Measurements from ENCODE around the gene SHB.

DNA sequence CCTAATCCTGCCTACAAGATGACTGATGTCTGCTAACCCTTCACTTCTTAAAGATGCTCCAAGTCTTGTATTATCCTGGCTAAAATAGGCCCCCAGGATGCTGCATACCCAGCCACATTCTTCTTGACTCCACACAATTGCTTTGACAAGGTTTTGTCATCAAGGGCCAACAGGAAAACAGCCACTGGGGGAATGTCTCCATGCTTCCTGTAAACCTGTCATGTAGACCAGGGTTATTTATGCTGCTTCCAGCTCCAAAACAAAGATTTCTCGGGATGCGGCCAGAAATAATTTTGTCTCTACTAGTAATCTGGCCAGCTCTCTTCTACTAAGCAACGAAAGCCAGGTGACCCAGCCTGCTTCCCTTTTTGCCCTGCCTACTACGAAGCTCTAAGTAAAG lies 53.8 kb downstream of the SHB start:
- TF ChIP-seq, protein P1, sequence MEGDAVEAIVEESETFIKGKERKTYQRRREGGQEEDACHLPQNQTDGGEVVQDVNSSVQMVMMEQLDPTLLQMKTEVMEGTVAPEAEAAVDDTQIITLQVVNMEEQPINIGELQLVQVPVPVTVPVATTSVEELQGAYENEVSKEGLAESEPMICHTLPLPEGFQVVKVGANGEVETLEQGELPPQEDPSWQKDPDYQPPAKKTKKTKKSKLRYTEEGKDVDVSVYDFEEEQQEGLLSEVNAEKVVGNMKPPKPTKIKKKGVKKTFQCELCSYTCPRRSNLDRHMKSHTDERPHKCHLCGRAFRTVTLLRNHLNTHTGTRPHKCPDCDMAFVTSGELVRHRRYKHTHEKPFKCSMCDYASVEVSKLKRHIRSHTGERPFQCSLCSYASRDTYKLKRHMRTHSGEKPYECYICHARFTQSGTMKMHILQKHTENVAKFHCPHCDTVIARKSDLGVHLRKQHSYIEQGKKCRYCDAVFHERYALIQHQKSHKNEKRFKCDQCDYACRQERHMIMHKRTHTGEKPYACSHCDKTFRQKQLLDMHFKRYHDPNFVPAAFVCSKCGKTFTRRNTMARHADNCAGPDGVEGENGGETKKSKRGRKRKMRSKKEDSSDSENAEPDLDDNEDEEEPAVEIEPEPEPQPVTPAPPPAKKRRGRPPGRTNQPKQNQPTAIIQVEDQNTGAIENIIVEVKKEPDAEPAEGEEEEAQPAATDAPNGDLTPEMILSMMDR (conservative IDR thresholded peaks at IDR 0.05; ENCODE audit: low read length), result no peak
- no peak for TF ChIP-seq EZH2phosphoT487 (IDR thresholded peaks at IDR 0.05; ENCODE audit: borderline replicate concordance, low read depth, low read length)
